Stimulated activated CD8-positive, alpha-beta memory T cell treated with anti-CD3 and anti-CD28 coated beads, Interleukin-15, amount 100 ng/mL, for 1 hour (primary cell): ENCODE results near the gene IL2RA.
"Not testable (repeated sequence)": the region's sequence is repeated elsewhere in the genome, so short reads cannot be mapped to it uniquely, and the experiment has no call there.

Experiments
- DNase-seq: peaks from one replicate; pipeline ENCODE4 v3.0.0-alpha.2; 2020; ENCODE audit warnings: low read depth

Gene IL2RA

GRCh38 chr10:6082496-6083395 lies 20.6 kb upstream of the IL2RA start:
- DNase-seq, result no peak

DNA sequence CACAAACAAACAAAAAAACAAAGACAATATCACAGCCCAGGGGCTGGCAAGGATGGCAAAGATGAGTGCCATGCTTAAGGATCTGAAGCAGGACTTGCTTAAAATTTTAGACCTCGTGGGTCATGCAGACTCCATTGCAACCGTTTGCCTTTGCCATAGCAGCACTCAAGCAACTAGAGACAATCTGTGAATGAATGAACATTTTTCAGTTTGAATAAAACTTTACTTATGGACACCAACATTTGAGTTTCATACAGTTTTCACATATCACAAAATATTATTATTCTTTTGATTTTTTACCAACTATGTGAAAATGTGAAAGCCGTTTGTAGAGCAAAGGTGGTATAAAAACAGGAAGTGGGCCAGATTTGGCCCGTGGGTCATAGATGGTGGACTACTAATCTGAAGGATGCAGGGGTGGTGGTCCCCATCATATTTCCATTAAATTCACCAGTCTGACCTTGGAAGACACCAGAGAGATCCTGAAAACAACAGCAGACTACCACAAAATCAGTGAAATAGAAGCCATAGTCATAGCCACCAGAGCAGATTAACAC lies 18.3 kb upstream of the IL2RA start:
- DNase-seq, result no peak

DNA sequence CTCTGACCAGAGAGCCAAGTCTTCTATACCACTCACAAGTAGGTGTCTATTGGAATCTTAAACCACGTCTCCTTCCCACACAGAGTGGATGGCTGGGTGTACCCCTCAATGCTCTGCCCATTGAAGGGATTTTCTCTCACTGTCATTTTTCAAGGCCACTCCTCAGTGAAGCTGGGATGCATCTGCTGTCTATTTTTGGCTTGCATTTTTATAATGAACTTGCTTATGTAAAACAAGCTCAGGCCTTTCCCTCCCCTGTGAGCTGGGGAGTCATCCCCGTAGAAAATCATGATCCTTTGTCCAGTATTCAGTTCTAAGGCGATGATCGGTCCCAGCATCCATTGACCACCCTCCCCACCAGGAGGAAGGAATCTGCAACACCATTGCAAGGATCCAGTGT lies 16.9 kb upstream of the IL2RA start:
- DNase-seq, result no peak

DNA sequence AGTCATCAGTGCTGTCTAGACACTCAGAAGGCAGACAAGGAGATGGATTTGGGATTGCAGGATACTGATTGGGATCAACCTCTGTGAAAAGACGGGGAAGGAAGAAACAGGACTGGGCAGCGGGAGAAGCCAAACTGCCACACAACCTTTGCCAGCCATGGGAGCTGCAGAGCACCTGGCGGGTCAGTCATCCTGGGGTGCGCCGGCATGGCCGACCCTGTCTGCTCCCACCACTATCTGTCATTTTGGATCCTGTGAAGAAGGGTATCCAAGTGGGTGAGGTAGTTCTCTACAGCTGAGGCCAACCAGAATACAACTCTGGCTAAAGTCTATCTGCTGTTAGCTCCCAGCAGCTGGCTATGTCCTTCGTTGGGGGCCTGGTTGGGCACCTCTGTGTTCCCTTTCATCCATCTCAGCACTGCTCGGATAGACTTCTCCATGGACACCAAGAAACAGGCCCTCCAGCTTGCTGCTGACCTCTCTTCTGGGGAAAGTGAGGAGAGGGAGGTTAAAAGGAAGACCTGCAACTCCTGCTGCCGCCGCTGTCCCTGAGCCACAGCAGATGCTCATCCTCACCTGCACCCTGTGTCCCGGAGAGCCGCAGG lies 15.0 kb upstream of the IL2RA start:
- DNase-seq, result no peak

GRCh38 chr10:6074489-6075301 lies 12.5 kb upstream of the IL2RA start:
- DNase-seq, result no peak

DNA sequence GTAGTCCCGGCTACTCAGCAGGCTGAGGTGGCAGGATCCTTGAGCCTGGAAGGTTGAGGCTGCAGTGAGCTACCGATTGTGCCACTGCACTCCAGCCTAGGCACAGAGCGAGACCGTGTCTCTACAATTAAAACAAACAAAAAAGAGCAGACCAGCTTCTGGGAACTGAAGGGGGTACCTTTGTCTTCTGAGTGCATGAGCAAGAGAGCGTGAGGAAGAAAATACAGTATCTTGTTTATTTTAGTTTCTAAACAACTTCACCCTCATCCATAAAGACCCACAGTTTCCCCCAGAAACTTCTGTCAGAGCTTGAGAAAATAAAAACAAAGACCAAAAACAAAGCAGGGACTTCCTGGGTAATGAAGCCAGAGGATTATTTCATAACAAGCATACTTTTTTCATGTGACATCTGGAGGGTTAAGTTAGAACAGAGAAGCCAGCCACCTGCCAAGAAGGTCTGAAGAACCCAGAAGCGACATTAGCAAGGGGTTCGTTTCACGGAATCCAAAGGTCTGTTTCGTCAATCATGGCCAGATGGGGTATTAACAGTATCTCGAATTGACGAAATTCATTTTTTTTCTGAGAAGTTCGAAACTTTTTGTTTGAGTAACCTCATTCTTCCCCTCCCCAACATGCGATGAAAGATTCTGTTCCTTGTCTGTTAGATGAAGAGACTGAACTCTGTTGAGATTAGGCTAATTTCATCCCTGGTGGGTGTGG lies 10.2 kb upstream of the IL2RA start:
- DNase-seq, result no peak

GRCh38 chr10:6071181-6072175 lies 9.3 kb upstream of the IL2RA start:
- DNase-seq, result no peak

GRCh38 chr10:6070660-6071059 lies 8.5 kb upstream of the IL2RA start:
- DNase-seq, result no peak

- DNase-seq, result no peak
These were observed 7.1 kb upstream of the IL2RA start for GRCh38 chr10:6069081-6069931.

GRCh38 chr10:6068422-6068821 lies 6.3 kb upstream of the IL2RA start:
- no peak for DNase-seq

GRCh38 chr10:6068006-6068405 lies 5.8 kb upstream of the IL2RA start:
- no peak for DNase-seq

- no peak for DNase-seq
These were observed 5.3 kb upstream of the IL2RA start for GRCh38 chr10:6067457-6067856.

GRCh38 chr10:6065835-6066234 lies 3.7 kb upstream of the IL2RA start:
- no peak for DNase-seq

DNA sequence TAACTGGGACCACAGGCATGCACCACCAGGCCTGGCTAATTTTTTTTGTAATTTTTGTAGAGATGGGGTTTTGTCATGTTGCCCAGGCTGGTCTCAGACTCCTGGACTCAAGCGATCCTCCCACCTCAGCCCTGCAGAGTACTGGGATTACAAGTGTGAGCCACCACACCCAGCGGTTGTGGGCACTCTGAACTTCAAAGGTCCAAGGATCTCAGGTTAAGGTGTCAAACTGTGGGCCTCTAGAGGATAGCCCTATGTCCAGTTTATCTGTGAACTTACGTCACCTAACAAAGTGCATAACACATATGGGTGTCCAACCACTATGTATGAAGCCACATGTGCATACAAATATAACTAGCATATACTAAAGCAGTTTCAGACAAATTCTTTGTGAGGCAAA lies 3.2 kb upstream of the IL2RA start:
- no peak for DNase-seq

DNA sequence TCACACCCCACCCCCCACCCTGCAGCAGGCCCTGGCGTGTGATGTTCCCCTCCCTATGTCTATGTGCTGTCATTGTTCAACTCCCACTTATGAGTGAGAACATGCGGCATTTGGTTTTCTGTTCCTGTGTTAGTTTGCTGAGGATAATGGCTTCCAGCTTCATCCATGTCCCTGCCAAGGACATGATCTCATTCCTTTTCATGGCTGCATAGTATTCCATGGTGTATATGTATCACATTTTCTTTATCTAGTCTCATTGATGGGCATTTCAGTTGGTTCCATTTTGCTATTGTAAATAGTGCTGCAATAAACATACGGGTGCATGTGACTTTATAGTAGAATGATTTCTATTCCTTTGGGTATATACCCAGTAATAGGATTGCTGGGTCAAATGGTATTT lies 2.6 kb upstream of the IL2RA start:
- DNase-seq, result not testable (repeated sequence)

DNA sequence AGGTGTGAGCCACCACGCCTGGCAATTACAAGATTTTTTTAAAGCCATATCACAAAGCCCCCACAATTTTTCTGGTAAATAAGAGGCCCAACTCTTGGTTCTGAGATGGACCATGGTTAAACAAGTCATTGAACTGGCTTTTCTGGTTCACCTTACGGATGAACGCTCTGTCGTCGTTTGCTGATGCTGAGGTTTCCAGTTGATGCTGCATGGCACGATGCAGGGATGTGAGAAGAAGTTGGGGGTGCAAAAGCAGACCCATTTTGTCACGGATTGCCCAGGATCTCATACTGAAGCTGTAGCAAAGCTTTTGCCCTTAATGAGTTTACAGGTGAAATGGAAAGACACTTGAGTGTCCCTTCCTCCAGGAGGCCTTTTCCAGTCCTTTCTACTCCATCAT lies 2.0 kb upstream of the IL2RA start:
- DNase-seq, result no peak

DNA sequence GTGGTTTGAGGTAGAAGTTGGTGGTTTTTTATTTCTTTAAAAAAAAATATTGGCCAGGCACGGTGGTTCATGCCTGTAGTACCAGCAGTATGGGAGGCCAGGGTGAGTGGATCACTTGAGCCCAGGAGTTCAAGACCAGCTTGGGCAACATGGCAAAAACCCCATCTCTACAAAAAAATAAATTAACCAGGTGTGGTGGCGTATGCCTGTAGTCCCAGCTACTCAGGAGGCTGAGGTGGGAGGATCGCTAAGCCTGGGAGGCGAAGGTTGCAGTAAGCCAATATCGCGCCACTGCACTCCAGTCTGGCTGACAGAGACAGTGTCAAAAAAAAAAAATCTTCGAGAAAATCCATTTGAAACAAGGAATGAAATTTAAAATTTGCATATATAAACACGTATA lies 1.1 kb downstream of the IL2RA start:
- no peak for DNase-seq

- no peak for DNase-seq
These were observed 2.7 kb downstream of the IL2RA start for GRCh38 chr10:6059506-6059905.

- no peak for DNase-seq
These were observed 3.3 kb downstream of the IL2RA start for GRCh38 chr10:6058682-6059475.
